Left forelimb (tissue), 1 donor: ENCODE measurements around the gene SCYGR1.
"Not testable (repeated sequence)": the region's sequence is repeated elsewhere in the genome, so short reads cannot be mapped to it uniquely, and the experiment has no call there.

Experiments used
- DNase-seq: peaks from one replicate; pipeline ENCODE4 v3.0.0-alpha.2; 2018; ENCODE audit warnings: low spot score

Gene SCYGR1

GRCh38 chr2:227387583-227387982 lies at the start of gene SCYGR1:
SCYGR1 (minus strand) TSS chr2:227387949; CDS start chr2:227387949, 0 bp downstream.
- DNase-seq, result not testable (repeated sequence)

- DNase-seq, result no peak
These were observed 48.9 kb upstream of the SCYGR1 start for GRCh38 chr2:227436436-227437174.

GRCh38 chr2:227433171-227433570 lies 45.4 kb upstream of the SCYGR1 start:
- DNase-seq, result no peak

- no peak for DNase-seq
These were observed 42.9 kb upstream of the SCYGR1 start for GRCh38 chr2:227430639-227431038.

- no peak for DNase-seq
These were observed 41.1 kb upstream of the SCYGR1 start for GRCh38 chr2:227428731-227429285.

- DNase-seq, result no peak
These were observed 36.1 kb upstream of the SCYGR1 start for GRCh38 chr2:227423656-227424499.

GRCh38 chr2:227420087-227421052 lies 32.6 kb upstream of the SCYGR1 start:
- no peak for DNase-seq

- no peak for DNase-seq
These were observed 29.0 kb upstream of the SCYGR1 start for GRCh38 chr2:227416701-227417100.

- no peak for DNase-seq
These were observed 28.0 kb upstream of the SCYGR1 start for GRCh38 chr2:227415538-227416424.

GRCh38 chr2:227414846-227415245 lies 27.1 kb upstream of the SCYGR1 start:
- DNase-seq, result no peak

GRCh38 chr2:227413371-227413770 lies 25.6 kb upstream of the SCYGR1 start:
- no peak for DNase-seq

- DNase-seq, result no peak
These were observed 25.1 kb upstream of the SCYGR1 start for GRCh38 chr2:227412877-227413276.

GRCh38 chr2:227411990-227412350 lies 24.2 kb upstream of the SCYGR1 start:
- DNase-seq, result no peak

- no peak for DNase-seq
These were observed 23.7 kb upstream of the SCYGR1 start for GRCh38 chr2:227411320-227411989.

- DNase-seq, result no peak
These were observed 22.4 kb upstream of the SCYGR1 start for GRCh38 chr2:227410191-227410590.

GRCh38 chr2:227407591-227408151 lies 19.9 kb upstream of the SCYGR1 start:
- no peak for DNase-seq

GRCh38 chr2:227406177-227407031 lies 18.7 kb upstream of the SCYGR1 start:
- DNase-seq, result no peak

GRCh38 chr2:227404585-227405271 lies 17.0 kb upstream of the SCYGR1 start:
- no peak for DNase-seq
